ENCODE data around the gene RNASE8. TPM values are rescaled to one million over a fixed set of nuclear protein-coding genes. Genes with fewer than 3 reads are reported as not detected.

The RNASE8 gene
- total and polyA plus RNA-seq, 2 of the 8 experiments (the other 6 are each of a cell fraction or from before 2014, with no cell fraction given), result not detected

GRCh38 chr14:21015312-21015711, 42.3 kb upstream of the RNASE8 start:
- WGBS, 2 experiments (ENCODE audit: extremely low coverage in 1 of 2, insufficient coverage in 1 of 2, insufficient read length in 1 of 2, insufficient replicate concordance in 2 of 2, low coverage in 1 of 2, low lambda C conversion rate in 2 of 2, missing lambda C conversion rate in 1 of 2), result 82% methylated on average over 6 of the region's 6 CpGs; no CpG with 5 or more reads in 1 of the 2 experiments
- Histone ChIP-seq H3K4ac (replicated peaks; ENCODE audit: insufficient read length, low read depth, low read length) (no peak overlapping the region), H4K5ac (ENCODE audit: insufficient read length, low read depth, low read length) (no peak overlapping the region), H3K4me1 (replicated peaks in 1 of 4; ENCODE audit: control insufficient read depth in 3 of 4, insufficient read depth in 4 of 4, low read length in 3 of 4) (peaks cover 2 to 7% (median 5%) of the 10 kb centered on the region in 4 experiments; a peak in 5 of 7 replicates), H3K56ac (replicated peaks; ENCODE audit: insufficient read length, low read depth, low read length) (no peak overlapping the region), H3K36me3 (ENCODE audit: control insufficient read depth in 2 of 4, insufficient read depth in 4 of 4, low read length in 3 of 4) (peaks cover 0 to 2% (median 0%) of the 10 kb centered on the region in 4 experiments; a peak in 3 of 8 replicates), H3K23ac (ENCODE audit: insufficient read length) (no peak overlapping the region), H2AFZ (ENCODE audit: low read length) (no peak overlapping the region), H4K91ac (replicated peaks; ENCODE audit: insufficient read length, low read length) (no peak overlapping the region), H3K14ac (ENCODE audit: insufficient read length) (no peak overlapping the region), H3K79me2 (ENCODE audit: control insufficient read depth in 1 of 2, insufficient read depth in 2 of 2, low read length in 2 of 2) (no peaks in the 10 kb centered on the region), H2BK120ac (replicated peaks; ENCODE audit: low read depth, low read length) (no peak overlapping the region), H2BK5ac (ENCODE audit: low read depth, low read length) (no peak overlapping the region), H3K79me1 (ENCODE audit: low read depth, low read length) (no peaks in the 10 kb centered on the region), H3K9ac (replicated peaks in 1 of 4; ENCODE audit: extremely low read depth in 1 of 4, low read depth in 3 of 4, low read length in 3 of 4) (no peak overlapping the region), H4K8ac (ENCODE audit: extremely low read depth, insufficient read depth, low read length) (no peak overlapping the region), H3K27ac (ENCODE audit: low read depth, low read length) (no peak overlapping the region), H3K23me2 (ENCODE audit: low read depth, low read length) (no peaks in the 10 kb centered on the region), H2AK5ac (ENCODE audit: low read depth, low read length) (no peak overlapping the region), H4K20me1 (replicated peaks in 1 of 2; ENCODE audit: control insufficient read depth in 1 of 2, insufficient read depth in 2 of 2, low read length in 2 of 2) (no peaks in the 10 kb centered on the region), H3K27me3 (replicated peaks in 1 of 4; ENCODE audit: control insufficient read depth in 3 of 4, extremely low read depth in 1 of 4, insufficient read depth in 3 of 4, low read length in 3 of 4) (no peaks in the 10 kb centered on the region; a peak in 1 of 7 replicates), H2BK15ac (ENCODE audit: low read length) (no peak overlapping the region), H3K18ac (ENCODE audit: extremely low read depth, low read length) (no peak overlapping the region), H2BK12ac (ENCODE audit: low read depth, low read length) (no peak overlapping the region), H3K4me2 (ENCODE audit: insufficient read depth in 1 of 2, low read depth in 2 of 2, low read length in 2 of 2) (no peak overlapping the region), H3K9me3 (ENCODE audit: insufficient read depth in 2 of 2, low read depth in 1 of 2, low read length in 1 of 2) (no peaks in the 10 kb centered on the region), H2BK20ac (ENCODE audit: low read length) (no peak overlapping the region), H3K4me3 (ENCODE audit: extremely low read depth in 1 of 4, insufficient read depth in 2 of 4, low read depth in 3 of 4, low read length in 4 of 4) (no peak overlapping the region)
- ChIA-PET CTCF (ENCODE audit: partially characterized antibody) (interaction anchor here (0.6 to 16.1 kb wide), 42 partner anchors 8 to 699 kb away, joined by 3 to 371 read pairs (median 6); partner anchors contain the start of genes ARHGEF40, METTL17, NDRG2 and OR5AU1), POLR2A (ENCODE audit: partially characterized antibody) (interaction anchor here (0.5 to 2.8 kb wide), 15 partner anchors 8 to 199 kb away, joined by 3 to 36 read pairs (median 4); partner anchors contain the start of genes ARHGEF40, NDRG2 and RNASE7)
- no peak for DNase-seq (ENCODE audit: low read depth in 1 of 2, low spot score in 2 of 2)
- no peak for FAIRE-seq
- TF ChIP-seq NRF1 (IDR thresholded peaks at IDR 0.05; ENCODE audit: low read depth, low read length) (no peak), BACH1 (IDR thresholded peaks at IDR 0.05; ENCODE audit: low read length) (no peak), KDM5A (IDR thresholded peaks at IDR 0.05; ENCODE audit: low read length) (no peak), TAF1 (IDR thresholded peaks at IDR 0.05; ENCODE audit: low read depth, low read length) (no peak), KDM1A (IDR thresholded peaks at IDR 0.05; ENCODE audit: borderline replicate concordance, low read length) (no peak), SUZ12 (IDR thresholded peaks at IDR 0.05; ENCODE audit: low read length) (no peak), TCF12 (IDR thresholded peaks at IDR 0.05; ENCODE audit: low read depth, low read length) (no peak), TAF7 (optimal IDR thresholded peaks at IDR 0.05; ENCODE audit: borderline replicate concordance, low read depth, low read length) (no peak), RFX5 (IDR thresholded peaks at IDR 0.05; ENCODE audit: borderline replicate concordance, low read depth, low read length) (no peak), EZH2 (IDR thresholded peaks at IDR 0.05; ENCODE audit: low read depth, low read length, severe bottlenecking) (no peak), SAP30 (IDR thresholded peaks at IDR 0.05; ENCODE audit: insufficient read depth, insufficient replicate concordance, low read length) (no peak), BCL11A (IDR thresholded peaks at IDR 0.05; ENCODE audit: low read depth in 2 of 2, low read length in 2 of 2) (no peak), FOSL1 (IDR thresholded peaks at IDR 0.05; ENCODE audit: insufficient read depth, low read depth, low read length) (no peak), SRF (IDR thresholded peaks at IDR 0.05; ENCODE audit: low read depth, low read length) (no peak), GTF2F1 (IDR thresholded peaks at IDR 0.05; ENCODE audit: borderline replicate concordance, low read depth, low read length) (no peak)
